Stimulated activated CD4-positive, alpha-beta T cell treated with anti-CD3 and anti-CD28 coated beads, Interleukin-2, amount 100 ng/mL, for 4 hours (primary cell): ENCODE results near the gene C2orf76.

Experiments used
- DNase-seq: peaks from one replicate; pipeline ENCODE4 v3.0.0-alpha.2; 2020; ENCODE audit warnings: low read depth

Gene C2orf76

DNA sequence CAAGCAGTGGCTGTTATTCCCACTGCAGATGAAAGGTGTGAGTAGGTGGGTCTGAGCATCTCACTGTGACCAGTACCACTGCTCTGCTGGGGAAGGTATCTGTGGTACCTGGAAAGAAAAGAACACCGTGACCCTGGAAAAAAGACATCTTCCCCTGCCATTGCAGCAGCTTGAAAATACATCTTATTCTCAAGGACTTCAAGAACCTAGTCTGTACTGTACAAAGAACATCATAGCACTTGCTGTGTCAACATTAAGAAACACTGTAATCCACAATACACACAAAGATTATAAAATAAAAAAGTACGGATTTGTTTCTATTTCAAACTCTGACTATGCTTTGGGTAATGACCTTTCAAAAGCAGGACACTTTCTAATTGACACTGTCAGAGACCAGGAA lies 28.9 kb downstream of the C2orf76 start:
- no peak for DNase-seq

DNA sequence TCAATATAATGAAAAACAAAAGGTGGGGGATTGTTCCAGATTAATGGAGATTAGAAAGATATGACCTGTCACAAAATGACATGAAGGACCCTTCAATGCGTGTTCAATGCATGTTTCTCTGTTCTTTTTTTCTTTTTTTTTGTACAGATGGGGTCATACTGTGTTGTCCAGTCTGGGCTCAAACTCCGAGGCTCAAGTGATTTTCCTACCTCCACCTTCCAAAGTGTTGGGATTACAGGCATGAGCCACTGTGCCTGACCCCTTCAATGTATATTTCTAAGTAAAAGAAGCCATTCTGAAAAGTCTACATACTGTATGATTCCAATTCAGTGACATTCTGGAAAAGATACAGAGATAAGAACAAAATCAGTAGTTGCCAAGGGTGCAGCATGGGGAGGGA lies 32.8 kb downstream of the C2orf76 start:
- DNase-seq = no peak

DNA sequence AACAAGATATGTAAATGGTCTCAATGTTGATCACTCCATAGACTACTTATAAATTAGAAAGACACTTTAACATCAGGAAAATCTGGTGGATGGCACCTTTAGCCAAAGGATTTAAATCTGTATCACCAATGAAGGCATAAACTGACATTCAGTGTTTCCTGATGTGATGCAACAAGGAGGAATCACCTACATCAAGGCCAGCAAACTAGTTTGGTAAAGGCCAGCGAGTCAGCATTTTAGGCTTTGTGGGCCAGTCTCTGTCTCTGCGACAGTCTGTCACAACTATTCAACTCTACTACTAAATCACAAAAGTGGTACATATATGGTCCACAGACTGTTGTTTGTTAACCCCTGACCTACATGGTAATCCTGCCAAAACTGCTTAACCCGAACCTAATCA lies 33.3 kb downstream of the C2orf76 start:
- no peak for DNase-seq

DNA sequence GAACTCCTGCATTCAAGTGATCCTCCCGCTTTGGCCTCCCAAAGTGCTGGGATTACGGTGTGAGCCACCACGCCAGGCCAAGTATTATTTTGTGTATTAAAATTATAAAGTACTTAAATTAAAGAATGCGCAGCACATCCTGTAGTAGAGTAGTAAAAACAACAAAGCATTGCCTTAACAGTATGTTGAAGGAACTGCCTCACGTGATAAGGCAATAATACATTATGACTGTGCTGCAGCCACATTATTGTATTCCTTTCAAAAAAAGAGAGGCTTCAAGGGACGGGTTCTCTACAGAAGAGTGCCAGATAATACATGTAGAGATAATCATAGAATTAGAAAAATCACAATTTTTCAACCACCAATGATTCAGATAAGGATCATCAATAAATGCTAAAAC lies 33.7 kb downstream of the C2orf76 start:
- DNase-seq = no peak

DNA sequence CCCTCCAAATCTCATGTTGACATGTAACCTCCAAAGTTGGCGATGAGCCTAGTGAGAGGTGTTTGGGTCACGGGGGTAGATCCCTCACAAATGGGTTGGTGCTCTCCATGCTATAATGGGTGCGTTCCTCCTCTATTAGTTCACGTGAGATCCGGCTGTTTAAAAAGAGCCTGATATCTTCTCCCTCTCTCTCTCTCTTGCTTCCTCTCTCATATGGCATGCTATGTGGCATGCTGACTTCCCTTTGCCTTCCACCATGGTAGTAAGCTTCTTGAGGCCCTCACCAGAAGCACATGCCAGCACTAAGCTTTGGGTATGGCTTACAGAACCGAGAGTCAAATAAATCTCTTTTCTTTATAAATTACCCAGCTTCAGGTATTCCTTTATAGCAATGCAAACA lies 39.2 kb downstream of the C2orf76 start:
- DNase-seq = no peak

DNA sequence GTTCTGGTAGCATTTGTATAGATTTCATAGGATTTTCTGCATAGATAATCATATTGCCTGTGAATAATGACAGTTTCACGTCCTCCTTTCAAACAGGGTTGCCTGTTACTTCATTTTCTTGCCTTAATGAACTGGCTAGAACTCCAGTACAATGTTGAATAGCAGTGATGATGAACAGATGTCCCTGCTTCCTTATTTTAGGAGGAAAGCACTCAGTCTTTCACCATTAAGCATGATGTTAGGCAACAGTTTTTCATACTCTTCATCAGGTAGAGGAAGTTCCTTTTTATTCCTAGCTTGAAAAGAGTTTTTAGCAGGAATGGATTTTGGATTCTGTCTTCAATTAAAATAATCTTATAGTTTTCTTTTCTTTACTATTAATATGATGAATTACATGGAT lies 39.7 kb downstream of the C2orf76 start:
- no peak for DNase-seq

DNA sequence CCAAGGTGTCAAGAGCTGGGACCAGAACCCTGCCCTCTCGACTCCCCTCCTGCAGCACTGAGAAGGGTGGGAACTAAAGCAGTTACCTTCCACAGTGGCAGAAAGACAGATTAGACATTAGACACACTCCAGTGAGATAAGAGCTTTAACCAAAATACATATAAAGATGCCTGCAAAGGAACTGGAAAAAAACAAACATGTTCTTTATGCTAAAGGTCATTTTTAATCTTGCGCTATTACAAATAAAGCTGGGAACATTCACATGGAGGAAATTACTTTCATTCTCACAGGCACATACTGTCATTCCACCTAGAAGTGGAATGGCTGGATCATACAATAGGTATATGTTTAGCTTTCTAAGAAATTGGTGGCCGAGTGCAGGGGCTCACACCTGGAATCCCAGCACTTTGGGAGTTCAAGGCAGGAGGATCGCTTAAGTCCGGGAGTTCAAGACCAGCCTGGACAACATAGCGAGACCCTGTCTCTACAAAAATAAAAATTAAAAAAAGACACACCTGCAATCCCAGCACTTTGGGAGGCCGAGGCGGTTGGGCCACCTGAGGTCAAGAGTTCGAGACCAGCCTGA lies 41.9 kb downstream of the C2orf76 start:
- no peak for DNase-seq

DNA sequence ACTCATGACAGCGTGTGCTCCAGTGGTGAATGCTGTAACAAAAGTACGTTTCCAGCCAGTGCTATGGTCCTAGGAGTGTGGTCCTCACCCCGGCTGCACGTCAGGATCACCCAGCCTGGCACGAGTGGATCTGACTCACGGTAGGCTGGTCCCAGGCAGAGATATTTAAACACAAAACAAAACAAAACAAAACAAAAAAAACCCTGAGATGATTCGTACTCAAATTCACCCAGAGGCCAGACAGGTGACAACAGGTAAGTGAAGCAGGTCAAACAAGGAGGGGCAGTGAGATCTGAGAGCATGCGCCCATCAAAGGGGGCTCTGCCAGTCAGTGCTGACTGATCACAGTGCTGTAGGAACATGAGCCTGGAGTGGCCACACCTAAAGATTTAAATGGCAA lies 43.2 kb downstream of the C2orf76 start:
- no peak for DNase-seq

DNA sequence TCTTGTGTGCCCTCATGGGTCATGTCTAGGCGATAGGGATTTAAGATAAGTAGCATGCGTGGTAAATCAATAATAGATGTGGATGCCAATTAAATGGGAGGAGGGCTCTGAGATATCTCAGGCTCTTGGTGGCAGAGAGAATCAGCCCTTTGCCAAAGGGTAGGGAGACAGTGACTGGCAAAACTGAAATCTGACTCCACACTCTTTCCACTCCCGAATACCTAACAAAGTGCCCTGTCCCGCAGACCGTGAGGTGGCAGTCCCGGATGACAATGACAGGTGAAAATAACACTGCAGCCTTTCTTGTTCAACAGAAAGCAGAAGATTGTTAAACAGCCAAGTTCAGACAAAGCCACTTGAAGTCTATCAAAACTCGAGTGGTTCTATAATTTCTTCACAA lies 47.0 kb downstream of the C2orf76 start:
- DNase-seq = no peak

DNA sequence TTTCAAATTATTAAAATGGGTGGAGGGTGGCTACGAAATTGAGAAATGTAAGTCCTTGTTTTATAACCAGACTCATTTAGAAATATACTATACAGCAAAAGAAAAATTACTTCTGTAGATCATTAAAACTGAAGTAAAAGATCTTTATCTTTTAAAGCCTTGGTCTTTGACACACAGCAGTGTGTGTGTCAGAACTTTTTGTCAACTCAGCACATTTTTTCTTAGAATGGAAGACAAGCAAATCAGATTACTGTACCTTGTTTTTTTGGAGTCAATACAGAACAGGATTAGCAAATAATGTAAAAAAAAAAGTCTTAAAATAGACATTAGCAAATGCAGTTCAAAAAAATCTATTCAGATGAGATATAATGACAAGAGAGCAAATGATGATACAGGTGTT lies 49.1 kb downstream of the C2orf76 start:
- no peak for DNase-seq

DNA sequence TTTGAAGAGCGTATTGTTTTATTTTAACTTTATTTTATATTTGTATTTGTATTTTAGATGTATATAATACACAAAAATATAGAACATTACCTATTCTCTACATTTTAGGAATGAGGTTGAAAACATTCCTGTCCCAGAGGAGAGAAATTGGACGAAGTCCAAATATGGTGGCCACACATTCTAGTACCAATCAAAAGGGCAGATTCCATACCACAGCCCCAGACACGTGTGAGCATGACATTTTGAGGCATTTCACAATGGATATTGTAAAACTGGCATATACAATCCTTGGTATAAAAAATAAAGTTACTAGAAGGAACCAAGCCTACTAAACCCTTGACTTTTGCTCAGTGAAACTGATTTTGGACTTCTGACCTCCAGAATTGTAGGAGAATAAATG lies 50.6 kb downstream of the C2orf76 start:
- no peak for DNase-seq

DNA sequence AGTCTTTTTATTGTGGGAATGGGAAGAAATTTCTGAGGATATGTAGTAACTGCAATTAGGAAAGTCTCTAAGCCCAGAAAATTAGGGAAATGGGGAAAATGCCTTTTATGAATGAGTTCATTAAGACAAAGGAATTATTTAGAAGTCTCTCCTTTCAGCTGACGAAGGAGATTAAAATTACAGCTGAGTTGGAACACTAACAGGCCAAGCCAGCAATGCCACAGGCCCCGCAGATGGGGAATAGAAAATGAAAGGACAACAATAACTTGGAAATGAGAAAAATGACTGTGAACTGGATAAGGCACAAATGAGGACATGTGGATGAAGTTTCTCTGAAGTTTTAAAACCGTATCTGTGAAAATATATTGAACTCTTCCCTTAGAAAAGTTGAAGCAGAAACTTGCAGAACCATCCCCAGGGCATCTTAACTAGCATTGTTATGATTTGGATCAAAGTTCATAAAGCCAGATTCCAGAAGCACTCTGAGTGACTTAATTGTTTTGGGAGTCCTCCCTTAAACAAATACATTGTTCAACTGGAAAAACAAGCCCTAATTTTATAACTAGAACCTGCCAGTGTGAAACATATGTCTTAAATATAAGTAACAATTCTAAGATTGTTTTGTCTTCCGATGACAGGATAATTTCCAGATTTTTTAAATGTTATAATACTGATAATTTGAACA lies 51.3 kb downstream of the C2orf76 start:
- DNase-seq = no peak

DNA sequence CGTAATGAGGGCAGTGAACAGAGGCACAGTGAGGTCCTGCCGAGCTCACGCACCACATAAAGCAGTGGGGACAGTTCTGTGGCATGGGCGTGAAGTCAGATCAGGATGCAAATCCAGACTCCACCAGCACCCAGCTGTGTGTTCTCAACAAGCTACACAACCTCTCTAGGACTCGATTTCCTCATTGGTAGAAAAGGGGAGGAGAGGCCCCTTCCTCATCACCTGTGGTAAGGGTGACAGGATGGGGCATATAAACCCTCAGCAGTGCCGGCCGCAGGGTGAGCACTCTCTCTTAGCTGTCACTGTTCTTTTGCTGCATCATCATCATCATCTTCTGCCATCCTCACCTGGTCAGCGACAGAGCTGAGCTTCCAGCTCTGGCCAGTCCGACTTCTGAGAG lies 54.8 kb downstream of the C2orf76 start:
- DNase-seq = no peak

DNA sequence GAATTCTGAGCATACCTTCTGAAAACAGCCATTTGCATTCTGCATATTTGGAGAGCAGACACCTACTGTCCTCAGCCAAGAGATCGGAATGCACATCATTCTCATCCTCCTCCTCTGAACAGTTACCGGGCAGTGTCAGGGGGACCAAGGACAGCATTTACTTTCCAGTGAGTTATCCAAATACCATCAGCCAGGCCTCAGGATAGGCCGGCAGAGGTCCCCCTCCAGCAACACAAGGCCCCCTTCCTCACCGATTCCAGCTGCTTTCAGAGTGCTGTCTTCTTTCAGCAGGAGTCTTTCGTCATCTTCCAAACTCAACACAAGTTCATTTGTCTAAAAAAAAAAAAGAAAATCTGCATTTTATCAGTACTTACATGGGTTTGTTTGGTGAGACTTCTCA lies 55.3 kb downstream of the C2orf76 start:
- no peak for DNase-seq

DNA sequence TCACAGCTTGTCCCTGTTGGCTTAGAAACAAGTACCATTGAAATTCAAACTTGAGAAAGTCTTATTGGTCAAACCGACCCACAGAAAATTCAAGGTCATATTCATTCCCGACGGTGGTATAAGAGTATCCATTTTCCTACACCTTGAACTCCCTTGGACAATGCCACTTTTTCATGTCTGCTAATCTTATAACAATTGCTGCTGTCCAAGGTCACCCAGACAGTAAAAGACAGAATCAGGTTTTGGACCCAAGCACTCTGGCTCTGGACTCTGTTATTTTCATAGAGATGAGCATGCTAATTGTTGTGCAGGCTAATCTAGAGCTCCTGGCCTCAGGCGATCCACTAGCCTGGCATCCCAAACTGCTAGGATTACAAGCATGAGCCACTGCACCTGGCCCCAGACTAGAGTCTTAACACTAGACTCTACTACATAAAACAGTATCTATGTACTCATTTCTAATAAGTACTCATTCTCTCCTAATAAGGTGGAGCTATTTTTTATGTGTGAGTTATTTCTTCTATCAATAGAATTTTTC lies 57.8 kb downstream of the C2orf76 start:
- DNase-seq = no peak

DNA sequence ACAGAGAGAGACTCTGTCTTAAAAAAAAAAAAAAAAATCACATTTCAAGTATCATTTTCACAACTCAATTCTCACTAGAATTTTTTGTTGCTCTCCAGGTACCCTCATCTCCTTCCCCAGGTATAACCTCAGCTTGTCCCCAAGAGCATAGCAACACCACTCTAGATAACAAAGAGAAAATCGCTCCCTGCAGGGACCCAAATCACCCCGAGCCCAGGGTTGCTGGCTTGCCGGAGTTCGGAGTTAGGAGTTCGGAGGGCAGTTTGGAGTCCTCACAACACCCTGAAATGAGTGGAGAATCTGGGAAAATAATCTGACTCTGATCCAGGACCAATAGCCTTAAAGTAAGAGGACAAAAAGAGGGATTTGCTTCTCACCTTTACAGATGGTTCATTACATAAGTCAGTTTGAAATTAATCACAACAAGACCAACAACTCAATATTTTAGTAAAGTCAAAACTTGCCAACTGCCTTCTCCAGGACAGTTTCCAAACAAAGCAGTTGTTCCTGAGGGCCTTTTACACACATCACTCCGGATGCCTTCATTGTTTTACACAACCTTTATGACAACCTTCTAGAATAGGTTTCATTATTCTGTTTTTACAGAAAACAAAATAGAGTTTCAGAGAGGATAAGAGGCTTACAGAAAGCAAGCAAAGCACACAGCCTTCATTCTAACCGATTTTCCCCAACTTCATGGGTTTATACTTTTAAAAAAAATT lies 59.1 kb downstream of the C2orf76 start:
- no peak for DNase-seq

DNA sequence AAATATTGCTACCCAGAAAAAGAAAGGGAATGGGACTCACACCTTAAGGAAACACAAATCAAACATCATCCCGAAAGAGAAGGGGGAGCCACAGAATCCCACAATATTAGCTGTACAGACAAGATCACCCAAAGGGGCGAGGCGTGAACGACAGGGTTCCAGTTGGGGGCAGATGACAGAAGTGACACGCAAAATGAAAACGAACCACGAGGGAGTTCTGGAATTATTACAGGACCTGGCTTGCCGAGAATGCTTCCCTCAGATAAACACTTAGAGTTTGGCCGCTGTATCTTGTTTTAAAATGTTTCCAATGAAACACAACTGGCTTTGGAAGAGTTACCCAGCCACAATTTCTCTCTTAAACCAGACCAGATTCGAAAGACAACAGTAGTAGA lies 60.4 kb downstream of the C2orf76 start:
- DNase-seq = no peak

DNA sequence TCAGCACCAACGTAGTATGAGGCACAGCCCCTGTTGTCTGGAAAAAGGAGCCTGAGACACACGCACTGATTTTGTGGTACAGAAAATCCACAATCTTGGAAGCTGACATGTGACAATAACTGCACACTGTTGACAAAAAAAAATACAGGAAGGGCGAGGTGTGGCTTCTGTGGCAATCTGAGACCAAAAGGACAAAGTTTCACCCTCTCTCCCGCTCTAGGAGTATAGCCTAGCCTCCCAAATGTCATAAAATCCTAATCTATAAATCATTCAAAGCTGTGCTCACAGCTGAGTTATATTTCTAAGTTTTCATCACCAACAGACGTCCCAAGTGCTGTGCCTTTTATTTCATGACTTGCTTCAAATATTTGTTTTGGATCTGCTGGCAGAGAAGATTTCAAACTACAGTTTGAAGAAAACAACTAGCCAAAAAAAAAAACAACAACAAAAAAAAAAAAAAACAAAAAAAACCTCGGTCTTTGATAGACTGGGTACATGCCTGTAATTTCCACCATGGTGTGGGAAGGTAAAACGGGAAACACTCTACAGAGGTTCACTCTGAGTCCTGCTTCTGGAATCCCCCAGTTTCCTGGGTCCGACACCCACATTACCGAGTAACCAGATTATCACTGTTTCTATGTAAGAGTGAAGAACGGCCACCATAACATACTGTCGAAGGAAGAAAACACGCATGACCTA lies 61.0 kb downstream of the C2orf76 start:
- DNase-seq = no peak

DNA sequence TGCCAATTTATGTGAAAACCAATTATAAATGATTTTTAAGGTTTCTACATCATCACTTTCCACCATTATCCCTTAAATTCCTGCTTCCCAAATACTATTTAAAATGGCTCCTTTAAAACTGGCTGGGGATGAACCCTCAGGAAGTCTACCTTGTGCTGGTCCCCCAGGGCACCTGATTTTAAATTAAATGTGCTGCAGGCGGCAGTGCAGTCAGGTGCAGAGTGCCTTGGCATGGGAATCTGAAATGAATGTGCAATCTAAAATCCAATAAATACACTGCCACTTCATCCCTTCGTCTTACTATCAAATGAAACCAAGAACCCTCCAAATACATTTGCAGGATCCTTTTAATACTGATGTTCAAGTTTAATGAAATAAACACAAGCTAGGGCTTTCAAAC lies 61.8 kb downstream of the C2orf76 start:
- DNase-seq = no peak

DNA sequence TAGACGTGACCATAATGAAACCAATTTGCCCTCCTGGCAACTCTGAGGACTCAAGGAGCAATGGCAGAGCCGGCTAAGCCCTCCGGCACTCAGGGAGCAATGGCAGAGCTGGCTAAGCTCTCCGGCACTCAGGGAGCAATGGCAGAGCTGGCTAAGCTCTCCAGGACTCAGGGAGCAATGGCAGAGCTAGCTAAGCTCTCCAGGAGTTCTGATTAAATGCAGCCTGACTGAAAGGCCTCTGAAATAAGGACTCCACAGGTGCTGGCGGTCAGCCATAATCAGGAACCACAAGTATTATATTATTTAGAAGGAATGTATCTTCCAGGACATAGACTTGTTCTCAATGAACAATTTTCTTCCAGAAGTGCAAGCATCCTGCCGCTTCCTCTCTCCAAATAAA lies 65.2 kb downstream of the C2orf76 start:
- DNase-seq = no peak

DNA sequence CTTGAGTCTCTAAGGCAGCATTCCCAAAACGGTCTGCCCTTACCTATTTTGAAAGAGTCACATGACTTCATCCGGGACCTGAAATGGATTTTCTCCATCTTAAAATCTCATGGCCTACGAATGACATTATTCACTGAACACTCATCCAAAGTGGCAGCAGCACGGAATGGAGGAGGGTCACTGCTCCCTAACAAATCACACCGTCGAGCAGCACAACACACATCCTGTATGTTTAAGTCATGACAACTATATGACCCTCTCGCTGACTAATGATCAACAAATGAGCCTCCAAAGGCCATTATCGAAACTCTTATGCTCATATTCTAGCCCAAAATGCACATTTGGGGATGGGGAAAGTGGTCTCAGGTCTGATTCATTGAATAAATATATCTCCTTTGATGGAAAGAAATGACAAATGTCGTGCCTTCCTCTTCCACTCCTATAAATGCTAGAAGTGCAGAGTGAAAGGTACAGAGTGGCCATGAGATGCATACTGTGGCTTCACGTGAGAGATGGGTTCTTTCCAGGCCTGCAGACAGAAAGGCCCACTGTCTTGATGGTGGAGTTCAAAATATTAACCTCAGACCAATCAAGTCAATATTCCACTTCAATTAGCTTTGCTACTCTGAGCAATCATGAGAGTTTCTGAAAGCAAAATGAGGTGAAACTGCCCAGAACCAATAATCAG lies 70.8 kb downstream of the C2orf76 start:
- DNase-seq = no peak

DNA sequence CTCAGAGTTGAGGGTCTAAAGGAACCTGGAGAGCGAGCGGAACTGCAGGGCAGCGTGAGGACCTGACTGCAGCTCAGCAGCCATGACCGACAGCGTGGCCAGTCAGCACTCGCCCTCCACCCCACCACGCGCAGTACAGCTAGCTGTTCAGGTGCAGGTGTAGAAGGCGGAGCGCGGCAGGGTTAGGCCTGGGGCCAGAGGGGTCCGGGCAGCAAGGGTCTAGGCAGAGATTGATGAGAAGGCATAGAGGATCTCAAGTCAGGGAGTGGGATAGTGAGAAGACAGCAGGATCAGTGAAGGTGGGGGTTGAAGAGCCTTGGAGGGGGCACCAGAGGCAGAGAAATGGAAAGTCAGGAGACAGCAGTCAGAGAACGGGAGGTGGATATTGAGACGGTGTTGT lies 72.0 kb downstream of the C2orf76 start:
- DNase-seq = no peak
